Activated CD8-positive, alpha-beta T cell treated with anti-CD3 and anti-CD28 coated beads, Interleukin-2, amount 10 ng/mL, durations not matched to agents 7 days and 5 days (primary cell): ENCODE measurements around the gene BRICD5. TPM values are rescaled to one million over a fixed set of nuclear protein-coding genes. Genes with fewer than 3 reads are reported as not detected.

Experiments
- ATAC-seq: fragments of 150-1000 bp; cut with Tn5 transposase; one replicate; pipeline ENCODE4 v1.10.0; 2021; ENCODE audit warnings: moderate library complexity
- CTCF ChIA-PET: fragments of 350-600 bp; sonication (Branson Sonifier 250); formaldehyde crosslinking; loops from one replicate; lab custom pipeline; 2021; ENCODE audit warnings: antibody characterized with exemption; lab: Charles Lee
- POLR2A ChIA-PET: fragments of 350-600 bp; sonication (Branson Sonifier 250); formaldehyde crosslinking; loops from one replicate; lab custom pipeline; 2021; ENCODE audit warnings: antibody characterized with exemption; lab: Charles Lee
- DNase-seq: peaks from one replicate; pipeline ENCODE4 v3.0.0-alpha.2; 2020
- H3K27ac Mint-ChIP-seq: one replicate; pipeline ENCODE4 v1.8.0; 2021; ENCODE audit warnings: mild to moderate bottlenecking, mixed read lengths
- H3K27me3 Mint-ChIP-seq: one replicate; pipeline ENCODE4 v1.8.0; 2021; ENCODE audit warnings: low read depth, mixed read lengths
- H3K36me3 Mint-ChIP-seq: one replicate; pipeline ENCODE4 v1.8.0; 2021; ENCODE audit warnings: low read depth, mixed read lengths
- H3K4me1 Mint-ChIP-seq: one replicate; pipeline ENCODE4 v1.8.0; 2021; ENCODE audit warnings: low read depth, mixed read lengths
- H3K4me3 Mint-ChIP-seq: one replicate; pipeline ENCODE4 v1.8.0; 2021; ENCODE audit warnings: mild to moderate bottlenecking, mixed read lengths
- H3K9me3 Mint-ChIP-seq: one replicate; pipeline ENCODE4 v1.8.0; 2022; ENCODE audit warnings: mixed read lengths; ENCODE audit not compliant: insufficient read depth
- total RNA-seq, 2 experiments: library from RNA; stranded (reverse); gene quantifications; one replicate each; pipeline ENCODE4 v1.2.3, GENCODE V29; 2021

The BRICD5 gene
- total RNA-seq, 2 experiments from 2014 or later: 14.8 to 15.0 TPM

- no peaks in the 10 kb centered on the region for H3K9me3 Mint-ChIP-seq
- ATAC-seq (peak; percentile 70), DNase-seq (peak; percentile 67)
- CTCF ChIA-PET: interaction anchor here (0.7 to 2.7 kb wide), 12 partner anchors 9 to 306 kb away, joined by 3 to 20 read pairs (median 4); partner anchors contain the start of genes CCNF, ECI1, PGP and TRAF7
- no peak overlapping the region for H3K4me3 Mint-ChIP-seq
- H3K27ac Mint-ChIP-seq: no peak overlapping the region
- peaks cover 3% of the 10 kb centered on the region for H3K4me1 Mint-ChIP-seq
- H3K27me3 Mint-ChIP-seq: peaks cover 40% of the 10 kb centered on the region
- H3K36me3 Mint-ChIP-seq: no peaks in the 10 kb centered on the region
- POLR2A ChIA-PET: interaction anchor here (0.6 to 1.0 kb wide), 5 partner anchors 40 to 510 kb away, joined by 3 to 5 read pairs (median 3); partner anchors contain the start of genes ECI1 and TRAF7
Measured at GRCh38 chr16:2194852-2195321, 15.8 kb downstream of the BRICD5 start.

GRCh38 chr16:2194166-2194834, 16.4 kb downstream of the BRICD5 start:
- CTCF ChIA-PET: interaction anchor here (0.7 to 2.7 kb wide), 11 partner anchors 9 to 306 kb away, joined by 3 to 20 read pairs (median 4); partner anchors contain the start of genes CCNF, ECI1, PGP and TRAF7
- H3K4me3 Mint-ChIP-seq: no peak overlapping the region

GRCh38 chr16:2191446-2191706, 19.3 kb downstream of the BRICD5 start:
- Mint-ChIP-seq H3K27ac (no peak overlapping the region), H3K27me3 (peaks cover 17% of the 10 kb centered on the region), H3K36me3 (no peaks in the 10 kb centered on the region), H3K9me3 (no peaks in the 10 kb centered on the region), H3K4me3 (no peak overlapping the region), H3K4me1 (peaks cover 3% of the 10 kb centered on the region)
- POLR2A ChIA-PET: no interaction called here
- CTCF ChIA-PET: no interaction called here
- DNase-seq: no peak
- no peak for ATAC-seq

More at GRCh38 chr16:2194166-2194834, 16.4 kb downstream of the BRICD5 start:
- POLR2A ChIA-PET: interaction anchor here (0.6 to 1.0 kb wide), 3 partner anchors 39 to 510 kb away, joined by 3 to 5 read pairs (median 4); partner anchors contain the start of genes ECI1 and TRAF7
- H3K27ac Mint-ChIP-seq: no peak overlapping the region
- peak; percentile 7 for ATAC-seq
- DNase-seq: peak; percentile 56
- no peaks in the 10 kb centered on the region for H3K9me3 Mint-ChIP-seq
- no peaks in the 10 kb centered on the region for H3K36me3 Mint-ChIP-seq
- H3K27me3 Mint-ChIP-seq: peaks cover 40% of the 10 kb centered on the region
- H3K4me1 Mint-ChIP-seq: peaks cover 3% of the 10 kb centered on the region

- H3K27me3 Mint-ChIP-seq: peaks cover 17% of the 10 kb centered on the region
- no peaks in the 10 kb centered on the region for H3K9me3 Mint-ChIP-seq
- ATAC-seq (no peak), DNase-seq (no peak)
- no peak overlapping the region for H3K4me3 Mint-ChIP-seq
- H3K27ac Mint-ChIP-seq: no peak overlapping the region
- H3K36me3 Mint-ChIP-seq: no peaks in the 10 kb centered on the region
- ChIA-PET CTCF (no interaction called here), POLR2A (no interaction called here)
- peaks cover 3% of the 10 kb centered on the region for H3K4me1 Mint-ChIP-seq
Measured at GRCh38 chr16:2190659-2191445, 19.8 kb downstream of the BRICD5 start.

GRCh38 chr16:2190002-2190658, 20.5 kb downstream of the BRICD5 start:
- H3K4me3 Mint-ChIP-seq: no peak overlapping the region
- H3K9me3 Mint-ChIP-seq: no peaks in the 10 kb centered on the region
- H3K27me3 Mint-ChIP-seq: peaks cover 11% of the 10 kb centered on the region
- ATAC-seq (no peak), DNase-seq (no peak)
- ChIA-PET CTCF (no interaction called here), POLR2A (no interaction called here)
- peaks cover 3% of the 10 kb centered on the region for H3K4me1 Mint-ChIP-seq
- no peaks in the 10 kb centered on the region for H3K36me3 Mint-ChIP-seq
- no peak overlapping the region for H3K27ac Mint-ChIP-seq

- DNase-seq (no peak), ATAC-seq (no peak)
- POLR2A ChIA-PET: interaction anchor here (0.8 to 1.2 kb wide), 2 partner anchors 16 to 34 kb away, joined by 3 read pairs; partner anchors contain the start of gene TRAF7
- no peaks in the 10 kb centered on the region for H3K9me3 Mint-ChIP-seq
- CTCF ChIA-PET: no interaction called here
- no peaks in the 10 kb centered on the region for H3K4me1 Mint-ChIP-seq
- H3K36me3 Mint-ChIP-seq: no peaks in the 10 kb centered on the region
- no peak overlapping the region for H3K27ac Mint-ChIP-seq
- no peak overlapping the region for H3K4me3 Mint-ChIP-seq
- H3K27me3 Mint-ChIP-seq: peaks cover 4% of the 10 kb centered on the region
Measured at GRCh38 chr16:2189252-2189893, 21.3 kb downstream of the BRICD5 start.

GRCh38 chr16:2188395-2188794, 22.3 kb downstream of the BRICD5 start:
- CTCF ChIA-PET: interaction anchor here (0.7 kb wide), 1 partner anchor 225 kb away, joined by 3 read pairs; no protein-coding TSS in a partner anchor
- ATAC-seq: no peak
- Mint-ChIP-seq H3K4me1 (no peaks in the 10 kb centered on the region), H3K4me3 (no peak overlapping the region), H3K27ac (no peak overlapping the region), H3K27me3 (no peaks in the 10 kb centered on the region), H3K36me3 (no peaks in the 10 kb centered on the region), H3K9me3 (no peaks in the 10 kb centered on the region)
- POLR2A ChIA-PET: interaction anchor here (0.8 to 1.2 kb wide), 2 partner anchors 17 to 33 kb away, joined by 3 read pairs; partner anchors contain the start of gene TRAF7
- no peak for DNase-seq

- Mint-ChIP-seq H3K27ac (no peak overlapping the region), H3K4me3 (no peak overlapping the region), H3K27me3 (no peaks in the 10 kb centered on the region), H3K36me3 (no peaks in the 10 kb centered on the region), H3K4me1 (no peaks in the 10 kb centered on the region), H3K9me3 (no peaks in the 10 kb centered on the region)
- ChIA-PET POLR2A (no interaction called here), CTCF (no interaction called here)
- ATAC-seq: no peak
- DNase-seq: no peak
Measured at GRCh38 chr16:2187212-2187611, 23.5 kb downstream of the BRICD5 start.

- Mint-ChIP-seq H3K27ac (peak overlapping the region; percentile 64), H3K4me3 (no peak overlapping the region), H3K9me3 (no peaks in the 10 kb centered on the region), H3K4me1 (no peaks in the 10 kb centered on the region), H3K36me3 (no peaks in the 10 kb centered on the region), H3K27me3 (no peaks in the 10 kb centered on the region)
- no peak for ATAC-seq
- POLR2A ChIA-PET: no interaction called here
- CTCF ChIA-PET: no interaction called here
- no peak for DNase-seq
Measured at GRCh38 chr16:2186505-2186904, 24.2 kb downstream of the BRICD5 start.

- no peaks in the 10 kb centered on the region for H3K9me3 Mint-ChIP-seq
- H3K36me3 Mint-ChIP-seq: no peaks in the 10 kb centered on the region
- CTCF ChIA-PET: no interaction called here
- DNase-seq: no peak
- H3K4me3 Mint-ChIP-seq: no peak overlapping the region
- ATAC-seq: no peak
- peak overlapping the region; percentile 64 for H3K27ac Mint-ChIP-seq
- POLR2A ChIA-PET: no interaction called here
- H3K4me1 Mint-ChIP-seq: no peaks in the 10 kb centered on the region
- no peaks in the 10 kb centered on the region for H3K27me3 Mint-ChIP-seq
Measured at GRCh38 chr16:2186064-2186463, 24.6 kb downstream of the BRICD5 start.

GRCh38 chr16:2184962-2185361, 25.7 kb downstream of the BRICD5 start:
- CTCF ChIA-PET: no interaction called here
- ATAC-seq: no peak
- H3K27me3 Mint-ChIP-seq: no peaks in the 10 kb centered on the region

More at GRCh38 chr16:2184962-2185361, 25.7 kb downstream of the BRICD5 start:
- H3K4me1 Mint-ChIP-seq: no peaks in the 10 kb centered on the region
- POLR2A ChIA-PET: no interaction called here
- no peak overlapping the region for H3K27ac Mint-ChIP-seq
- no peak overlapping the region for H3K4me3 Mint-ChIP-seq
- no peaks in the 10 kb centered on the region for H3K36me3 Mint-ChIP-seq
- no peaks in the 10 kb centered on the region for H3K9me3 Mint-ChIP-seq
- no peak for DNase-seq
